Endothelial cell of hepatic sinusoid (primary cell): Measurements from ENCODE around the gene RNASET2.
"Not testable (repeated sequence)": the region's sequence is repeated elsewhere in the genome, so short reads cannot be mapped to it uniquely, and the experiment has no call there.

ENCODE experiments used
- in situ Hi-C: cut with HindIII; loops from 2 replicates; pipeline ENCODE4 v1.10.0; 2017; ENCODE audit warnings: low sequenced_read_pairs

RNASET2 gene

DNA sequence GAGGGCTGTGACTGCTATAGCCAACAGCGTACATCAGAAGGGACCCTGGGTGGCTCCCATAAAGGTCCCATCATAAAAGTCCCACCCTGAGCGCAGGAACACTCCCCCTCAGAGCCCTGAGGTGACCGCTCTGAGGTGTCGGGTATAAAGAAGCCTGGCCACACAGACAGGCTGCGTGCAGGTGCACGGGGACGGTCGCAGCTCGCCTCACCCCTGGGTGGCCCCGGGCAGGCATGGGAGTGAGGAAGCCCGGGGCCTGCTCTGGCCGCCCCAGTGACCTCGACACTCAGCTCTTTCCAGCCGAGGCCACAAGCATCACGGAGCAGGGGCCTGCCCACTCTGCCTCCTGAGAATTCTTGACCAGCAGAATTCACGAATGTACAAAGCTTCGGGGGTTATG lies 14.4 kb upstream of the RNASET2 start:
- in situ Hi-C loops = no loop called here

DNA sequence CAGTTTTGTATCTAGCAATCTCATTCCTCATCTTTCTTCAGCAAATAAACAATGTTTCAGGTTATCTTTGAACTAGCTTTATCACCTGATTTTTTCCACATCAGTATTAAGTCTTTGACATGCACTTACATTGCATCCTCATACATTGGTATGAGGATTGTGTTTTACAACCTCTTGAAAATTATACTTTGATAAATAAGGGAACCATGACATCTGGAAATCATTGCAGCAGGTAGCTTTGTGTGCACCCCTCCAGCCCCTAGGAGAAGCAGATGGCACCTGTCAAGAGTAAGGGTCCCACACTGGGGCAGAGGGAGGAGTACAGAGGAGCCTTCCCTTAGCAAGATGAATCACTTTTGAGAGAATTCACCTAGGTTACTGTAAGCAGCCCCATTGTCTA lies 13.7 kb upstream of the RNASET2 start:
- in situ Hi-C loops = no loop called here

DNA sequence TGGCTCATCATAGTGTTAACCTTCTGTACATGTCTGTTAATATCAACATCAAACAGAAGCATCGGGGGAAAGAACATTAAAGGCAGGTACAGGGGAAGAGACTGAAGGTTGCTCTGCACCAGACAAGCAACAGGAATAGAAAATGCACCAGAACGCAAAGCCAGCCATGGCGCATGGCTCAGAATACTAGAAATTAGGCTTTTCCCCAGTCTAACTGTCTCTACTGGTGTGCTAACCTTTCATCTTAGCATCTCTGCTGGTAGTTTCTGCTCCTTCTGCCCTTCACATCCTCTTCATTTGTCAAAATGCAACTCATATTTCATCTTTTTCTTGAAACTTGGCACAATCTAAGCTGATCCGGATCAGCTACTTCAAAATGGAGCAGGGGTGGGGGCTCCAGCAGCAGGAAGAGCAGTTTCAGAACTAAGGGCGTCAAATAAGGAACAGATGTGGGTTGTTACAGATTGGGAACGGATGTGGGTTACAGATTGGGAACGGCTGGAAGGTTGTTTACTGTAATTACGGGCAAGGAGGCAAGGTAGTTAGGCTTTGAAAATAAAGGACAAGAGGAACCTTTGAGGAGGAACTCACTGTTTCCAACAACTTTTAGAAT lies 13.1 kb upstream of the RNASET2 start:
- in situ Hi-C loops = no loop called here

DNA sequence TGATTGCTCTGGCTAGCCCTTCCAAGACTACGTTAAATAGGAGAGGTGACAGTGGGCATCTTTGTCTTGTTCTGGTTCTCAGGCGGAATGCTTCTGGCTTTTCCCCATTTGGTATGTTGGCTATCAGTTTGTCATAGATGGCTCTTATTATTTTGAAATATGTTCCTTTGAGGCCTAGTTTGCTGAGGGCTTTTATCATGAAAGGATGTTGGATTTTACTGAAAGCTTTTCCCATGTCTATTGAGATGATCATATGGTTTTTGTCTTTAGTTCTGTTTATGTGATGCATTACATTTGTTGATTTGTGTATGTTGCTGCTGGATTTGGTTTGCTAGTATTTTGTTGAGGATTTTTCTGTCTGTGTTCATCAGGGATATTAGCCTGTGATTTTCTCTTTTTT lies 9.9 kb upstream of the RNASET2 start:
- in situ Hi-C loops = no loop called here

DNA sequence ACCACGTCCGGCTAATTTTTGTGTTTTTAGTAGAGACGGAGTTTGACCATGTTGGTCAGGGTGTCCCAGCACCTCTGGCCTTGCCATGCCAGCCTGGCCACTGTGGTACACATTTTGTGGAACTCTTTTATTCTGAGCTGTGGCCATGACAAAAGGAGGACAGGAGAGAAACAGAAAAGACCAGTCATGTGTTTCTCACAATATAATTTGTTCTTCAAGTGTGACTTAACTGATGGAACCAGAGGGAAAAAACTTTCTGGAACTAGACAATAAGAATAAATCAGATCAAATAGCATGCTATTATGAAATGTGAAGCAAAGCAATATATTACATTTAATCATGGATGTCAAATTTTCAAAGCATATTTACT lies 4.2 kb upstream of the RNASET2 start:
- in situ Hi-C loops = no loop called here

DNA sequence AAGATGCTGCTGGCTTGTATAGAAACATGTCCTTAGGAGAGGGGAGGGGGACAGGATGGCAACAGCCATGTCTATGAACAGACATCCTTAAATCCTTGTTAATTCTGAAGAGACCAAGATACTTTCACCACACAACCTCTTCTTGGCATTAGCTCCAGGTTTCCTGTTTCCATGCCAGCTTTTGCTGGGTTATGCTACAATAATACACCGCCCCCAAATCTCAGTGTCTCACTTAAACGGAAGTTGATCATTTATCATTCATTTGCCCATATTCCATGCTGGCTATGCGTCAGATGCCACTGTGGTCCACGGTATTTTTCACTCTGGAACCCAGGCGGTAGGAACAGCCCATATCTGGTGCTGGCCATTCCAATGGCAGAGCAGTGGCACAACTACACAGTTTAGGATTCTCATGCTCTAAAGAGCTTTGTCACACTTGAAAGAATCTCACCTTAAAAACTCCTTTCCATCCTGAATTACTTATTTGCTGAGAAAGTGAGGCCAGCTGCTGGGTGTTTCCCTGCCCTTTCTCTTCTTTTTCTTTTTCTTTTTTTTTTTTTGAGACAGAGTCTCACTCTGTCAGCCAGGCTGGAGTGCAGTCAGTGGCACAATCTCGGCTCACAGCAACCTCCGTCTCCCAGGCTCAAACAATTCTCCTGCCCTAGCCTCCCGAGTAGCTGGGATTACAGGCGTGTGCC lies 3.7 kb upstream of the RNASET2 start:
- in situ Hi-C loops = no loop called here

DNA sequence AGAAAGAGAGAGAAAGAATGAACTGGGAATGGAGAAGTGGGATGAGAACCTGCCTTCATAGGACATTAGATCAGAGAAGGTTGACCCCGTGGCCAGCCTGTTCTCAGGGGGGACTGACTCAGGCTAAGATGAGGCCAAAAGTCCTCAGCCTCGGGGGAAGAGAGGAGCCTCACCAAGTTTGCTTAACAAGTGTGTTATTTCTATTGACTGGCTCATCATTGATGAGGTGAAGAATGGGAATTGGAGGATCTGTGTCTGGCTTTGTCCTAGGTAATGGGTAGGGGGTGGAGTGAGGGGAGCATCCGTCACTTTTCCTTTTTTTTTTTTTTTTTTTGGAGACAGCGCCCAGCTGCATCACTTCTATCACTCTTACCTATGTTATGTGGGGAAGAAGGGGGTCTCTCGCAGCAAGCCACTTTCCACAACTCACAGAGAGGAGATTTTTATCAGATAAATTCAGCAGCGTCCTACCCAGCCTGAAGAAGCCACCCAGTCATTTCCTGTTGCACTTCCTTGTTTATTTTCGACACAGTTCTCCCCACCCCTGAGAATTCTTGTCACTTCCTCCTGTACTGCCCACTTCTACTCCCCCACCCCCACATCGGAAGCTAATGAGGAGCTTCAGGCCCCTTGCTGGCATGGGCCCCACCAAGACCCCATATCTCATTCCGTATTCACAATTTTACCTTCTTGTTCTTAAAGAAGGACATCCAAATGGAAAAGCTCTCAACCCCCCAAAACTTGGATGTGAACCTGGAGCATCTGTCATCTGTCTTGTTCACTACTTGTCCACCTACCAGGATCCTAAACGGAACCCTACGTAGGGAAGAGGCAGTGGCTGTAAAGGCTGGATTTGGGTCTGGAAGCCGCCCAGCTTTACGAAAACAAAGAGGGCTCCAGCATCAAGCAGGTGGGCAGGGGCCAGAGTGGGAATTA lies 2.8 kb upstream of the RNASET2 start:
- in situ Hi-C loops = no loop called here

DNA sequence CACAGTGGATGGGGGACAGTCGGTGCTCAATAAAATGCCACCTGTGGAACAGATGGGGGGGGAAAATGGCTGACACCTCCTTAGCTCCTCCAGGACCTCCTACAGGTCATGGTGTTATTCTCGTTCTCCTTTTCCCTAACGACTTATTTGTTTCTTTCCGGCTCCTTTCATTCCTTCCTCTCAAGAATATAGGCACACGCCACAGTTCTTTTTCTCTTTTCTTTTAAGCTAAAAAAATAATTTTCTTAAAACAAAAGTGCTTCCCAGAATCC lies 1.4 kb upstream of the RNASET2 start:
- in situ Hi-C loops = no loop called here

DNA sequence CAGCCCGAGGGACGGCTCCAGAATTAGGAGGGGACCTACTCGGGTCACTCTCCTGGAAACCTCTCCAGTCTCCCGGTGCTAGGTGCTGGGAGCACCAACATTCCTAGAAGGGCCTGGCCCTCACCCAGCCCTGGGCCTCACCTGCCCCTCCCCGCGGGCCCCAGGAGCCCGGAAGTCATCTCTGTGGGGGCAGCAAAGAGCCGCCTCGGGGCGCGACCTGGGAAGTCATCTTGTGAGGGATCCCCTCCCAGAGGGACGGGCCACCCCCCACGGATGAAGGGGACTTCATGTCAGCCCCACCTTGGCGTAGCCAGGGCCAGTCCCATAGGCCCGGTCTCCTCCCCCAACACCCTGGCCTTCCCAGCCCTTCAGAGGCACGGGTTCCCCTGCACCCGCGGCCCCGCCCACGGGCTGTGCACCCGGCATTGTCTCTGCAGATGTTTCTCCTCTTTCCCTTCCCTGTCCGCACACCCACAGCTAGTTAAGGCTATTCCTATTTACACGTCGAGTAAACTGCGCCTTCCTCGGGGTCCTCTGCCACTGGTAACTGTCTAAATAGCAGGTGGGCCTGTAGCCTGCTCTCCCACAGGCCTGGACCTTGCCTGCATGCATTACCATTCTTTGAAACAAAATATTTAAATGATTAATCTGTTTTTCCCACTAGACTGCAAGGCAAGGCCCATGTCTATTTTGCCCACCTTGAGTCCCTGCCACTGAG lies 896 bp upstream of the RNASET2 start:
- in situ Hi-C loops = no loop called here

DNA sequence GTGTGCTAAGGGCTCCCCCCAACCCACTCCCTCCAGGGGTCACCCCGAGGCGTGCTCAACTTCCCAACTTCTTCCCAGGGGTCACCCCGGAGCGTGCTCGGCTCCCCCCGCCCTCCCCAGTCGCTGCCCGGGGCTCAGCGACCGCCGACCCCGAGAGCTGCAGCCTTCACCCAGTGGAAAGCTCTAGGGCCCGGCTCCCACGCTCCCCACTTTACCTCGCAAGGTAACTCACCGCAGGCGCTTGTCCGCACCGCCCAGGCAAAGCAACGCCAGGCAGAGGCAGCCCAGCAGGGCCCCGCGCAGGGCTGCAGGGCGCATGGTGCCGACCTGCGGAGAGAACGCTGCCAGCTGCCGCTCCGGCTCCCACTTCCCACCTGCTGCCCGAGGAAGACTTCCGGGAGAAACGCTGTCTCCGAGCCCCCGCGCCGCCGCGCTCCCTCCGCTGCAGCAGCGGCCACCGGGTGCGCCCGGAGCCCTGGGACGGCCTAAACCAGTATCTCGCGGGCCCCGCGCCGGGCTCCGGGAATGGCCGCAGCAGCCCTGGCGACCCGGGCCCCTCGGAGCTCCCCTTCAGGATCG lies 396 bp downstream of the RNASET2 start:
- in situ Hi-C loops = no loop called here

DNA sequence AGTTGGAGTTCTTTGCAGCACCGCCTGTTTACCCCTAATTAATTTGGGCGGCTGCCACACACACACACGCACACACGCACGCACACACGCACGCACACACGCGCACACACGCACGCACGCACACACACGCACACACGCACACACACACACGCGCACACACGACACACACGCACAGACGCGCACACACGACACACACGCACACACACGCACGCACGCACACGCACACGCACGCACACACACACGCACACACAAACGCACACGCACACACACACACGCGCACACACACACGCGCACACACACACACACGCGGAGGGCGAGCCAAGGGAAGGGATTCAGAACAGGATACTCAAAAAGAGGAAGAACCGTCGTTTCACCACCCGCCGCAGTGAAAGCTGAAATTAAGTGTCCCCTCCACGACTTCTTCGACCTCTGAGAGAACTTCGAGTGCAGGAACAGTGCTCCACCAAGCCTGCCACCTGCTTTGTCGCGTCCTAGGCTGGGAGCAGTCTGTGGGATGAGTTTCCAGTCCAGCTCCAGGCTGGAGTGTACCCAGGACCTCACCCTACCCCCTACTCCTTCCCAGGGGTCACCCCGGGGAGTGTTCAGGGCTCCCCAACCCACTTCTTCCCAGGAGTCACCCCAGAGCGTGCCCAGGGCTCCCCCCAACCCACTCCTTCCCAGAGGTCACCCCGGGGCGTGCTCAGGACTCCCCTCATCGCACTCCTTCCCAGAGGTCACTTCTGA lies 1.1 kb downstream of the RNASET2 start:
- in situ Hi-C loops = no loop called here

DNA sequence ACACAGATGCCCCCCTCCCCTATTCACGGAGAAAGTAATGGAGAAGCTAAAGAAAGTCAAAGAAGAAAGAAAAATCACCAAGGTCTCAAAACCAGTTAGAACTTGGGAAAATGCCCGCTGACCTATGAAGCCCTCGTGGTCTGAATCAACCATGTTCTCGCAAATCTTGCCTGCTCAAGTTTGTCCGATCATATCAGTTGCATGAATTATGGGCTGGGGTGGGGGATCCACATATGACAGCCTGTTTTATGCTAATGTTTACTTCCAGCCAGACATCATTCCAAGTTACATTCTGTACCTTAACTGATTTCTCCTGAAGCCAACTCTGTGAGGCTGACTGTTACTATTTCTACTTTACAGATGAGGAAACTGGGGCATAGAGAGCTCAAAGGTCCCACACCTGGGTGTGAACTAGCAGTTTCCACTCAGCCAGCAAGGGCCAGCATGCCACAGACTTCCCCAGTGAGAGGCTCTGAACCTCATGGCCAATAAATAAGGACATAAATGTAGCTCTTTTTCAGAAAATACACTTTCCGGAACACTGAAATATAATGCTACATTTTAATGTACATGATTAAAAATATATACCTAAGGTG lies 2.1 kb downstream of the RNASET2 start:
- in situ Hi-C loops = no loop called here

DNA sequence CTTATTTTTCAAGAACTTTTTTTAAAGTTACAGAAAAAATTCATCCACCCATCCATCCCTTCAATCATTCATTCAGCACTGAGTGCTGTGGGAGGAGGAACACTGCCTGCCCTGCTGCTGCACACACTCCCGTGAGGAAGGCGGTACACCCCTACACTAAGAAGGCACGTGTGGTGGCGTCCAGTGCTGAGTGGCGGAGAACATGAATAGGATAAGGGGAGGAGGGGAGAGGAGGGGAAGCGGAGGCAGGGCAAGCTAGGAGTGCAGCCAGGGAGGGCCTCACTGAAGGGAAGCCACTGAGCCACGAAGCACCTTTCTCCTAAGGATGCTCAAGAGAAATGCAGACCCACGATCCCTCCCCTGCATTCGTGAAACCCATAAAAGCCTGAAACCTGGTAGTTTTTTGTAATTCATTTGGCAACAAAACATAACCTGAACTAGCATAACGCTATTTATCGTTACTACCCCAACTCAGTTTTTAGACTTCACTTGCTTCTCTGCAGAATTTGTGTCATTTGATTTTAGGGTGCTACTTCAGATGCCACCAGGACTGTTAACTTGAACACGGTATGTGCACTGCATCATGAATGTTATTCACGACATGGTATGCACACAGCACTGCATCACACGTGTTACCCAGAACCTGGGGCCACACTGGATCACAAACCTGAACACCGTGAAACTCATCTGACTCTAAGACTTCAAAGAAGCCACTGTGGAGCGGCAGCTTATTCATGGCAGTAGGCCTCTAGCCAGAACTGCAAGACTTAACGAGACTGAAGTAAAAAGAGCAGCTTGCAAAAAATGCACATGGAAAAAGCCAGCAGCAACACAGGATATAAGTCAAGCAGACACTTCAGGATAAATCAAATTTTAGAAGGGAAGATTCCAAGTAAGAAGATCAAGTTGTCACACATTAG lies 3.5 kb downstream of the RNASET2 start:
- in situ Hi-C loops = no loop called here

DNA sequence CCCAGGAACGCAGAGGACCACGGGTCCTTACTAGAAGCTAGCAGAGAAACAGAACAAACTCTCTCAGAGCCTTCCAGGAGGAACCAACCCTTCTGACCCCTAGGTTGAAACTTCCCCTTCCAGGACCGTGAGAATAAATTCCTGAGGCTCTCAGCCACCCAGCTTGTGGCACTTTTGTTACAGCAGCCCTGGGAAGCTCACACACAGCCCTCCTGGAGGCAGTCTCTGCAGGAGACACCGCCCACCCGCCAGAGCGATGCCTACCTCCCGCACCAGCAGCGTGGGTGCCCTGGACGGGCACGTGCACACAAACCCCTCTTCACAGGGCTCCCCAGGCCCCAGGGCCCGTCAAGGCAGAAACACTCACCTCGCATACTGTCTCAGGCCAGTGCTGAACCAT lies 4.2 kb downstream of the RNASET2 start:
- in situ Hi-C loops = no loop called here

DNA sequence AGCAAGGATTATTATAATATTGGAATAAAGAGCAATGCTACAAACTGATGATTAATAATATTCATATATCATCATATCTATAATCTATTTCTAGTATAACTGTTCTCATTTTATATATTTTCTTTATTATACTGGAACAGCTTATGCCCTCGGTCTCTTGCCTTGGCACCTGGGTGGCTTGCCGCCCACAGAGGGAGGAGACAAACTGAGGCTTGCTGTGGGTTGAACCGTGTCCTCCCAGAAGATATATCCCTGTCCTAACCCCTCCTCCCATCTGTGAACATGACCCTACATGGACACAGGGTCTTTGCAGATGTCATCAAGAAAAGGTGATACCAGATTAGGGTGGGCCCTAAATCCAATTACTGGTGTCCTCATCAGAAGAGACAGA lies 4.7 kb downstream of the RNASET2 start:
- in situ Hi-C loops = no loop called here

DNA sequence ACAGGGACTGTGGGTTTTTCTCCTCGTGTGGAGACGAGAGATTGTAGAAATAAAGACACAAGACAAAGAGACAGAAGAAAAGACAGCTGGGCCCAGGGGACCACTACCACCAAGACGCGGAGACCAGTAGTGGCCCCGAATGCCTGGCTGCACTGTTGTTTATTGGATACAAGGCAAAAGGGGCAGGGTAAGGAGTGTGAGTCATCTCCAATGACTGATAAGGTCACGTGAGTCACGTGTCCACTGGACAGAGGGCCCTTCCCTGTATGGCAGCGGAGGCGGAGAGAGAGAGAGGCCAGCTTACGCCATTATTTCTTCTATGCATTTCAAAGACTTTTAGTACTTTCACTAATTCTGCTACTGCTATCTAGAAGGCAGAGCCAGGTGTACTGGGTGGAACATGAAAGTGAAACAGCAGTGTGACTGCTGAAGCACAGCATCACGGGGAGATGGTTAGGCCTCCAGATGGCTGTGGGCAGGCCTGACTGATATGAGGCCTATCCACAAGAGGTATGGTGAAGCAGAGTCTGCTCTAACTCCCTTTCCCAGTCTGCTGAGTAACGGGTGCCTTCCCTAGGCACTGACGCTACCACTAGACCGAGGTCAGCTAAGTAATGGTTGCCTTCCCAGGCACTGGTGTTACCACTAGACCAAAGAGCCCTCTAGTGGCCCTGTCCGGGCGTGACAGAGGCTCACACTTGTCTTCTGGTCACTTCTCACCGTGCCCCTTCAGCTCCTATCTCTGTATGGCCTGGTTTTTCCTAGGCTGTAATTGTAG lies 5.3 kb downstream of the RNASET2 start:
- in situ Hi-C loops = not testable (repeated sequence)

DNA sequence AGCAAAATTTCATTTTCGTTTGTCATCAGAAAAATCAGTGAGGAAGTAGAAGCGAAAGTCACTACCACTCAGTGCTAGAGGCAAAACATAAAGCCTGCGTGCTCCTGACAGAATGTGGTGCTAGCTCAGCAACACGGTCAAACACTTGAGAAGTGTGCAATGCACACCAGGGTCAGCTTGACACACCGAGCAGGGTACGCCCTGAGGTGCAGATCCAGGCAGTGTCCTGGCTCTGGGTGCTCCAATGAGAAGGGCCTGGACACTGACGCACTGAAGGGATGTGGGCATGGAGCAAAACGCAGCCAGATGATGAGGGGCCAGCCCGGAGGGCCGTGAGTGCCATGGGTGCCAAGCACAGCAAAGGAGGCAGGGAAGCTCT lies 5.9 kb downstream of the RNASET2 start:
- in situ Hi-C loops = no loop called here
